ENCODE results near the gene SIGLEC5.

GRCh38 chr19:51626675-51627074 lies 3.5 kb downstream of the SIGLEC5 start:
- TF ChIP-seq, protein P1, sequence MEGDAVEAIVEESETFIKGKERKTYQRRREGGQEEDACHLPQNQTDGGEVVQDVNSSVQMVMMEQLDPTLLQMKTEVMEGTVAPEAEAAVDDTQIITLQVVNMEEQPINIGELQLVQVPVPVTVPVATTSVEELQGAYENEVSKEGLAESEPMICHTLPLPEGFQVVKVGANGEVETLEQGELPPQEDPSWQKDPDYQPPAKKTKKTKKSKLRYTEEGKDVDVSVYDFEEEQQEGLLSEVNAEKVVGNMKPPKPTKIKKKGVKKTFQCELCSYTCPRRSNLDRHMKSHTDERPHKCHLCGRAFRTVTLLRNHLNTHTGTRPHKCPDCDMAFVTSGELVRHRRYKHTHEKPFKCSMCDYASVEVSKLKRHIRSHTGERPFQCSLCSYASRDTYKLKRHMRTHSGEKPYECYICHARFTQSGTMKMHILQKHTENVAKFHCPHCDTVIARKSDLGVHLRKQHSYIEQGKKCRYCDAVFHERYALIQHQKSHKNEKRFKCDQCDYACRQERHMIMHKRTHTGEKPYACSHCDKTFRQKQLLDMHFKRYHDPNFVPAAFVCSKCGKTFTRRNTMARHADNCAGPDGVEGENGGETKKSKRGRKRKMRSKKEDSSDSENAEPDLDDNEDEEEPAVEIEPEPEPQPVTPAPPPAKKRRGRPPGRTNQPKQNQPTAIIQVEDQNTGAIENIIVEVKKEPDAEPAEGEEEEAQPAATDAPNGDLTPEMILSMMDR (conservative IDR thresholded peaks at IDR 0.05; ENCODE audit: low read depth, low read length) = no peak
- TF ChIP-seq EZH2 (IDR thresholded peaks at IDR 0.05; ENCODE audit: borderline replicate concordance, low read depth, low read length, poor library complexity, severe bottlenecking) = no peak

Measured in A673 (cell line).